ENCODE results near the gene TAOK3. TPM values are rescaled to one million over a fixed set of nuclear protein-coding genes. Genes with fewer than 3 reads are reported as not detected.

TAOK3 gene
- total and polyA plus RNA-seq, 2 donors (not counting 3 experiments of a cell fraction or from before 2014, with no cell fraction given), result 11.3 to 23.1 TPM

- Histone ChIP-seq H3K27ac (ENCODE audit: insufficient read depth, low read depth, low read length) (no peak overlapping the region), H3K9me3 (replicated peaks; ENCODE audit: control insufficient read depth, insufficient read depth, low read length) (no peaks in the 10 kb centered on the region), H3K9me1 (replicated peaks; ENCODE audit: control insufficient read depth, extremely low read depth, insufficient read depth, low read length) (no peaks in the 10 kb centered on the region), H3K4me1 (ENCODE audit: control insufficient read depth, extremely low read depth, insufficient read depth, low read length) (no peaks in the 10 kb centered on the region), H3K4me3 (replicated peaks in 1 of 3; ENCODE audit: insufficient read depth in 1 of 3, low read depth in 1 of 3, low read length in 3 of 3) (no peak overlapping the region), H3K79me2 (ENCODE audit: control insufficient read depth, insufficient read depth, low read length) (peaks cover 37% of the 10 kb centered on the region), H2AFZ (ENCODE audit: low read depth, low read length) (no peak overlapping the region), H4K20me1 (replicated peaks; ENCODE audit: control insufficient read depth, extremely low read depth, insufficient read depth, low read length) (no peaks in the 10 kb centered on the region), H3K36me3 (ENCODE audit: control insufficient read depth in 2 of 2, extremely low read depth in 1 of 2, insufficient read depth in 2 of 2, low read length in 2 of 2) (no peaks in the 10 kb centered on the region), H3K4me2 (ENCODE audit: insufficient read depth, low read length) (no peak overlapping the region), H3K9ac (replicated peaks; ENCODE audit: extremely low read depth, insufficient read depth, low read length) (no peak overlapping the region), H3K27me3 (ENCODE audit: control insufficient read depth in 2 of 2, insufficient read depth in 2 of 2, low read length in 2 of 2) (no peaks in the 10 kb centered on the region)
- ChIA-PET POLR2A (no interaction called here), CTCF (interaction anchor here (1.0 to 1.3 kb wide), 3 partner anchors 13 to 109 kb away, joined by 3 to 4 read pairs (median 3); no protein-coding TSS in a partner anchor)
- dilution Hi-C loops (cut with MboI; ENCODE audit: extremely low pct_ligation_motif_present, low sequenced_read_pairs), result no loop called here
- intact Hi-C loops (cut with micrococcal nuclease), result no loop called here
- DNase-seq (ENCODE audit: low read depth, low spot score) (no peak), FAIRE-seq (no peak)
- TF ChIP-seq POLR2AphosphoS5 (IDR thresholded peaks at IDR 0.05; ENCODE audit: insufficient read depth, low read depth, low read length) (no peak), EZH2 (IDR thresholded peaks at IDR 0.05; ENCODE audit: borderline replicate concordance, low read depth, low read length, severe bottlenecking) (no peak), FOS (IDR thresholded peaks at IDR 0.05; ENCODE audit: borderline replicate concordance, insufficient read depth, low read length) (no peak), POLR2A (IDR thresholded peaks at IDR 0.05; ENCODE audit: low read depth, low read length) (no peak), MAX (IDR thresholded peaks at IDR 0.05; ENCODE audit: insufficient read depth, insufficient read length) (no peak), GATA2 (IDR thresholded peaks at IDR 0.05; ENCODE audit: insufficient read depth, insufficient read length, low read depth, low read length) (no peak), JUN (IDR thresholded peaks at IDR 0.05; ENCODE audit: borderline replicate concordance, insufficient read depth, insufficient read length, low read depth) (no peak), MYC (IDR thresholded peaks at IDR 0.05; ENCODE audit: low read depth, low read length) (no peak), CTCF (IDR thresholded peaks at IDR 0.05; ENCODE audit: extremely low read depth in 1 of 2, insufficient read depth in 1 of 2, low read depth in 1 of 2, low read length in 2 of 2) (no peak)
- BruUV-seq (replicated peaks), result no TSS peak
Observed at GRCh38 chr12:118345355-118345754, 27.4 kb downstream of the TAOK3 start.

All from endothelial cell of umbilical vein (primary cell).